Caco-2 (cell line): Measurements from ENCODE around the gene RIMS4. TPM values are rescaled to one million over a fixed set of nuclear protein-coding genes. Genes with fewer than 3 reads are reported as not detected.

ENCODE experiments used
- BruUV-seq: library from RNA; stranded (reverse); fragments of 400-500 nt; replicated peaks from 2 replicates; lab custom pipeline; 2021; lab: Mats Ljungman, UMichigan
- CTCF ChIA-PET: fragments of 300-600 bp; sonication (Branson Sonifier 250); formaldehyde crosslinking; loops from one replicate; lab custom pipeline; 2022; ENCODE audit warnings: antibody characterized with exemption; lab: Charles Lee
- POLR2A ChIA-PET: fragments of 300-600 bp; sonication (Branson Sonifier 250); formaldehyde crosslinking; loops from one replicate; lab custom pipeline; 2022; ENCODE audit warnings: antibody characterized with exemption; lab: Charles Lee
- DNase-seq, 2 experiments: peaks; one replicate each; pipeline versions ENCODE4 v3.0.0 to v3.0.0-alpha.2; 2020 to 2022
- H3K27me3 ChIP-seq: replicated peaks from 2 replicates; pipeline ENCODE4 v1.6.0; 2011; ENCODE audit warnings: low read length; ENCODE audit not compliant: control insufficient read depth, insufficient read depth
- H3K36me3 ChIP-seq: 2 replicates; pipeline ENCODE4 v1.5.1; 2011; ENCODE audit warnings: low read length; ENCODE audit not compliant: control insufficient read depth, insufficient read depth
- H3K4me1 ChIP-seq: fragments of 250-450 bp; sonication (Bioruptor Pico); 2 replicates; pipeline ENCODE4 v1.5.1; 2020; ENCODE audit warnings: mild to moderate bottlenecking
- H3K4me3 ChIP-seq: 2 replicates; pipeline ENCODE4 v1.5.1; 2011; ENCODE audit warnings: low read depth, mild to moderate bottlenecking, control low read depth, low read length
- H3K9me3 ChIP-seq: fragments of 250-450 bp; sonication (Bioruptor Pico); 2 replicates; pipeline ENCODE4 v1.5.1; 2020; ENCODE audit warnings: mild to moderate bottlenecking, moderate library complexity
- H3K27ac Mint-ChIP-seq: one replicate; pipeline ENCODE4 v1.8.0; 2022; ENCODE audit warnings: mixed read lengths; ENCODE audit not compliant: unreplicated experiment
- H3K27me3 Mint-ChIP-seq: one replicate; pipeline ENCODE4 v1.8.0; 2022; ENCODE audit warnings: mixed read lengths; ENCODE audit not compliant: insufficient read depth, unreplicated experiment
- H3K36me3 Mint-ChIP-seq: one replicate; pipeline ENCODE4 v1.8.0; 2022; ENCODE audit warnings: mild to moderate bottlenecking, mixed read lengths; ENCODE audit not compliant: insufficient read depth, unreplicated experiment
- H3K4me1 Mint-ChIP-seq: one replicate; pipeline ENCODE4 v1.8.0; 2022; ENCODE audit warnings: low read depth, mixed read lengths; ENCODE audit not compliant: unreplicated experiment
- H3K4me3 Mint-ChIP-seq: one replicate; pipeline ENCODE4 v1.8.0; 2022; ENCODE audit warnings: mild to moderate bottlenecking, moderate library complexity, mixed read lengths; ENCODE audit not compliant: unreplicated experiment
- H3K9me3 Mint-ChIP-seq: one replicate; pipeline ENCODE4 v1.8.0; 2022; ENCODE audit warnings: mixed read lengths; ENCODE audit not compliant: unreplicated experiment
- CTCF ChIP-seq, 2 experiments: fragments of 200-600 bp in 1 of 2; IDR thresholded peaks; 1 replicate in 1 of 2; 2 replicates in 1 of 2; pipeline versions ENCODE4 v1.5.1 to v1.8.0; 2011 to 2022; ENCODE audit warnings: antibody characterized with exemption in 1 of 2, control low read depth in 1 of 2, inconsistent platforms in 1 of 2, low read depth in 1 of 2, low read length in 1 of 2, mild to moderate bottlenecking in 1 of 2, moderate library complexity in 1 of 2; ENCODE audit not compliant: insufficient read depth in 1 of 2, severe bottlenecking in 1 of 2, unreplicated experiment in 1 of 2
- intact Hi-C: fragments of 100-400 bp; cut with micrococcal nuclease; formaldehyde crosslinking; loops from one replicate; pipeline ENCODE4 v1.10.0; 2022; ENCODE audit not compliant: unreplicated experiment
- total RNA-seq: library from RNA; stranded (reverse); gene quantifications from 2 replicates; pipeline ENCODE4 v1.2.3, GENCODE V29; 2022

RIMS4 gene
- total RNA-seq, 1 experiment from 2014 or later = 9.0 TPM

- Histone ChIP-seq H3K9me3 (no peaks in the 10 kb centered on the region), H3K27me3 (peaks cover 2% of the 10 kb centered on the region; the same call in 1 of the 2 replicates), H3K4me3 (no peak overlapping the region), H3K36me3 (no peaks in the 10 kb centered on the region), H3K4me1 (peaks cover 11% of the 10 kb centered on the region)
- Mint-ChIP-seq H3K9me3 (no peaks in the 10 kb centered on the region), H3K4me3 (no peak overlapping the region), H3K27me3 (peaks cover 6% of the 10 kb centered on the region), H3K4me1 (peaks cover 15% of the 10 kb centered on the region), H3K27ac (no peak overlapping the region), H3K36me3 (peaks cover 7% of the 10 kb centered on the region)
- BruUV-seq = no TSS peak
- no peak for TF ChIP-seq CTCF (IDR thresholded peaks at IDR 0.05; ENCODE audit: insufficient read depth in 1 of 2, low read depth in 1 of 2, low read length in 1 of 2, severe bottlenecking in 1 of 2, unreplicated experiment in 1 of 2)
- CTCF ChIA-PET = interaction anchor here (1.1 to 1.8 kb wide), 3 partner anchors 11 to 141 kb away, joined by 3 to 6 read pairs (median 6); partner anchors contain the start of gene YWHAB
- intact Hi-C loops = no loop called here
- POLR2A ChIA-PET = interaction anchor here (0.7 kb wide), 1 partner anchor 32 kb away, joined by 3 read pairs; no protein-coding TSS in a partner anchor
- DNase-seq = peak in 1 of 2 experiments; percentile 33
Observed at GRCh38 chr20:44743916-44744655, 66.3 kb downstream of the RIMS4 start.

- H3K4me3 ChIP-seq = no peak overlapping the region
- DNase-seq = no peak
- peaks cover 13% of the 10 kb centered on the region for H3K36me3 Mint-ChIP-seq
- no peaks in the 10 kb centered on the region for H3K9me3 ChIP-seq
- H3K27me3 Mint-ChIP-seq = peaks cover 6% of the 10 kb centered on the region
- H3K27ac Mint-ChIP-seq = no peak overlapping the region
- H3K36me3 ChIP-seq = no peaks in the 10 kb centered on the region
- no peaks in the 10 kb centered on the region for H3K9me3 Mint-ChIP-seq
- no TSS peak for BruUV-seq
- H3K27me3 ChIP-seq = peaks cover 2% of the 10 kb centered on the region; the same call in 1 of the 2 replicates
- peaks cover 15% of the 10 kb centered on the region for H3K4me1 Mint-ChIP-seq
- CTCF ChIA-PET = interaction anchor here (1.8 kb wide), 1 partner anchor 58 kb away, joined by 6 read pairs; no protein-coding TSS in a partner anchor
- intact Hi-C loops = no loop called here
- POLR2A ChIA-PET = interaction anchor here (0.7 kb wide), 1 partner anchor 32 kb away, joined by 3 read pairs; no protein-coding TSS in a partner anchor
- peaks cover 13% of the 10 kb centered on the region for H3K4me1 ChIP-seq
- H3K4me3 Mint-ChIP-seq = no peak overlapping the region
- no peak for TF ChIP-seq CTCF (IDR thresholded peaks at IDR 0.05; ENCODE audit: insufficient read depth in 1 of 2, low read depth in 1 of 2, low read length in 1 of 2, severe bottlenecking in 1 of 2, unreplicated experiment in 1 of 2)
Observed at GRCh38 chr20:44743080-44743701, 67.2 kb downstream of the RIMS4 start.

GRCh38 chr20:44742304-44743079 is 67.9 kb downstream of the RIMS4 start:
- Histone ChIP-seq H3K4me3 (no peak overlapping the region), H3K36me3 (no peaks in the 10 kb centered on the region), H3K27me3 (peaks cover 2% of the 10 kb centered on the region; the same call in 1 of the 2 replicates), H3K9me3 (no peaks in the 10 kb centered on the region), H3K4me1 (peaks cover 13% of the 10 kb centered on the region)
- Mint-ChIP-seq H3K27me3 (peaks cover 5% of the 10 kb centered on the region), H3K36me3 (peaks cover 10% of the 10 kb centered on the region), H3K27ac (no peak overlapping the region), H3K9me3 (no peaks in the 10 kb centered on the region), H3K4me1 (peaks cover 13% of the 10 kb centered on the region), H3K4me3 (no peak overlapping the region)
- intact Hi-C loops = no loop called here
- BruUV-seq = no TSS peak
- CTCF ChIA-PET = no interaction called here
- peak in 1 of 2 experiments; percentile 48 for DNase-seq
- TF ChIP-seq CTCF (IDR thresholded peaks at IDR 0.05; ENCODE audit: insufficient read depth in 1 of 2, low read depth in 1 of 2, low read length in 1 of 2, severe bottlenecking in 1 of 2, unreplicated experiment in 1 of 2) = no peak
- POLR2A ChIA-PET = no interaction called here
